GM21367 (cell line): ENCODE data around the gene UBE2O.
"Not testable (repeated sequence)": the region's sequence is repeated elsewhere in the genome, so short reads cannot be mapped to it uniquely, and the experiment has no call there.

Experiments
- ATAC-seq: cut with Tn5 transposase; IDR thresholded peaks from one replicate; pipeline ENCODE4 v1.9.1; 2021; ENCODE audit not compliant: unreplicated experiment

UBE2O gene

GRCh38 chr17:76379646-76380376, 73.1 kb downstream of the UBE2O start:
- ATAC-seq, result no peak

- ATAC-seq, result no peak
Measured at GRCh38 chr17:76379275-76379641, 73.7 kb downstream of the UBE2O start.

- no peak for ATAC-seq
Measured at GRCh38 chr17:76378548-76379274, 74.2 kb downstream of the UBE2O start.

- no peak for ATAC-seq
Measured at GRCh38 chr17:76376318-76377133, 76.4 kb downstream of the UBE2O start.

DNA sequence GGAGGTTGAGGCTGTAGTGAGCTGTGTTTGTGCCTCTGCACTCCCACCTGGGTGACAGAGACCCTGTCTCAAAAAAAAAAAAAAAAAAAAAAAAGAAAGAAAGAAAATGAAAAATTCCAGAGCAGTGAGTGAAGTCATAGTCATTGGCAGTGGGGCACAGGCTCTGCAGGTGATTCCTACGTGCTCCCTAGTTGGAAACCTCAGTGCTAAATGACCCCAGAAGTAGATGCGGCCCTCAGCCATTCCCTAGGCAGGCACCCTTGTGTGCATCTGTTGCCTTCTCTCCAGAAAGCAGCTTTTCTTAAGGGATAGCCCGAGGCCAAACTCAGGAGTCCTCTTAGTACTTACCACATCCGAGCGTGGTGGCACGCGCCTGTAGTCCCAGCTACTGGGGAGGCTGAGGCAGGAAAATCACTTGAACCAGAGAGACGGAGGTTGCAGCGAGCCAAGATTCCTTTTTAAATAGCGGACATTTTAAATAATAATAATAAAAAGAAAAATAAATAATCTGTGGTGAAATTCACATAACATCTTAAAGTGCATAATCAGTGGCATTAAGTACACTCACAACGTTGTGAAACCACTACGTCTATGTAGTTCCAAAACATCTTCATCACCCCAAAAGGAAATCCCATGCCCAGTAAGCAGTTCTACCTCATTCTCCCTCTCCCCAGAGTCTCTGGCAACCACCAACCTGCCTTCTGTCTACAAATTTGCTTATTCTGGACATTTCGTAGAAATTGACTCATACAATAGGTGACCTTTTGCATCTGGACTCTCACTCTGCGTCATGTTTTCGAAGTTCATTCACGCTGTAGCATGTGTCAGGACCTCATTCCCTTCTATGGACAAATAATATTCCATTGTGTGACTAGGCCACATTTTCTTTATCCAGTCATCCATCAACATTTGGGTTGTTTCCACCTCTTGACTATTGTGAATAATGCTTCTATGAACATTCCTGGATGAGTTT, 81.0 kb downstream of the UBE2O start:
- no peak for ATAC-seq

GRCh38 chr17:76370261-76370993, 82.5 kb downstream of the UBE2O start:
- no peak for ATAC-seq

GRCh38 chr17:76369804-76370203, 83.1 kb downstream of the UBE2O start:
- ATAC-seq, result no peak

DNA sequence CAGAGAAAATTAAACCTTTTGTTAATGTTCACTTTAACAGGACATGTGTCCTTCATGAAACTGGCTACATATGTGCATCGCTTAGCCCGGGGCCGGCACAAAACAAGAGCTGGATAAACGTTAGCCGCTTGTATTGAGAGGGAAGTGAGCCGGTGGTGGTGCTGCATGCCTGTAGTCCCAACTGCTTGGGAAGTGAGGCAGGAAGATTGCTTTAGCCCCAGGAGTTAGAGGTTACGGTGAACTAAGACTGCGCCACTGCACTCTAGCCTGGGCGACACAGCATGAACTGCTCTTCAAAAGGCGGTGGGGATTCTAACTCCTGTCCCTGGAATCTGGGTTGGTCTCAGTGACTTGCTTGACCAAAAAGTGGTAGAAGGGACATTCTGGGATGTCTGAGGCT, 83.6 kb downstream of the UBE2O start:
- ATAC-seq, result no peak

DNA sequence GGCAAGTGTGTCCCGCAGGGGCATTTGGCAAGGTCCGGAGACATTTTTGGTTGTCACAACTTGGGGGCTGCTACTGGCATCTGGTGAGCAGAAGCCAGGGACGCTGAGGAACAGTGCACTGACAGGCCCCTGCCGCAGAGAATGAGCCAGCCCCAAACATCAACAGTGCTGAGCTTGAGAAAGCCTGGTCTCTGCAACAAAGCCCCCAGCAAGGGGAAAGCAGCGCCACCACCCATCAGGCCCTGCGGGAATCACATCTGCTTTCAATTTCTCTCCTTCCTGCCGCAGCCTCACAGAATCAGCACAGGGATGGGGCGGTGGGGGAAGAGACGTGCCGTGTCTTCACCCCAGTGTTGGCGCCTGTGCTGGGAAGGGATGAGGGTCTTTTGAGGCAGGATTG, 84.4 kb downstream of the UBE2O start:
- no peak for ATAC-seq

DNA sequence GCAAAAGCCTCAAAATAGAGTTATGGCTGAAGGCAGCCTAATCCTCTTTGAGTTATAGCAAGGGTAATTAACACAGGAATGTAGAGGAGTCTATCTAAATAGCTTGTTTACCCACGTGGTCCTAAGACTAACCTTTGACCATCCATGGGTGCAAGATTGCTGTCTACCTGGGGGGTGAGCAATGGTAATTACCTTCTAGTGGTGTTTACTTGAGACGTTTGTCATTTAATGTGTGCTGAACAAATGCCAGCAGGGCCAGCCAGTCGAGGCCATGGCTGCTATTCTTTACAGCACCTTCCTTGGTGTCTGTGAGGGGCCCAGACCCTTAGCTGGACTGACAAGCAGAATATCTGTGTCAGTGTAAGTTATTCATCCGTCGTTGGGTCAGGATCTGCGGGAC, 85.3 kb downstream of the UBE2O start:
- no peak for ATAC-seq

GRCh38 chr17:76366247-76366646, 86.7 kb downstream of the UBE2O start:
- no peak for ATAC-seq

DNA sequence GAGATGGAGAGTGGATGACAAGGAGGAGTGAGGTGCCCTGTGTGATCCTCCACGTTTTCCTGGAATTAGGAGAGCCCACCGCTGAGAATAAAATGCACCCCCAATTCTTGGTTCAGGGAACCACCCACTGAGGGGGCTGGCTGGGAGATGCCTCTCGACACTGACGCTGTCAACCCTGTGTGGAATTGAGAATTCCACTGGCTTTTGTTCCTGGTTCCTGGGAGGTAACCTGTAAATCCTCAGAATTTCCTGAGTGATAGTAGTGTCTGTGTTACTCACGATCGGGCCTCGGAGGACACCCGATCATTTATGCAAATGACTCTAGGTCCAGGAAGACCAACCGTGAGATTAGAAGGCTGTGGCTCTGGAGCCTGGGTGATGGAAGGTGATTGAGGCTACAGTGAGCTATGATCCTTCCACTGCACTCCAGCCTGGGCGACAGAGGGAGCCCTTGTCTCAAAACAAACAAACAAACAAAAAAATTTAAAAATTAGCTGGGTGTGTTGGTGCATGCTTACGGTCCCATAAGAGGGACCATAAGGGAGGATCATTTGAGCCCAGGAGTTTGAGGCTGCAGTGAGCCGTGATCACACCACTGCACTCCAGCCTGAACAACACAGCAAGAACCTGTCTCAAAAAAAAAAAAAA, 87.6 kb downstream of the UBE2O start:
- ATAC-seq, result no peak

GRCh38 chr17:76363107-76363842, 89.7 kb downstream of the UBE2O start:
- ATAC-seq, result no peak

DNA sequence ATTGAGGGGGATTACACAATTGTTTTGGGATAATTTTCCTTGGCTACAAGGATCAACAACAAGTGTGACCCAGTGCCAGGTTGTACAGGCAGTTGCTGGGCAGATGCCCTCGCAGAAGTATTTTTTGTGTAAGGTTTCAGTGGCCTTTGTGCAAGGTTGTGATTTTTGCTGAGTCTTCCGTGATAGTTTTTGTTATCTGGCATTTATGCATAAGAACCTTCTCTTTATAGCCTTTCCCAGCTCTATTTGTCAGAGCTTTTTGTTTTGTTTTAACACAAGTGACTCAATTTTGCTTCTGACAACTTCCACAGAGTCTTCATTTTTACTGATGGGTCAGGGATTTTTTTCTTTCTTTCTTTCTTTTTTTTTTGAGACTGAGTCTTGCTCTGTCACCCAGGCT, 92.5 kb downstream of the UBE2O start:
- no peak for ATAC-seq

DNA sequence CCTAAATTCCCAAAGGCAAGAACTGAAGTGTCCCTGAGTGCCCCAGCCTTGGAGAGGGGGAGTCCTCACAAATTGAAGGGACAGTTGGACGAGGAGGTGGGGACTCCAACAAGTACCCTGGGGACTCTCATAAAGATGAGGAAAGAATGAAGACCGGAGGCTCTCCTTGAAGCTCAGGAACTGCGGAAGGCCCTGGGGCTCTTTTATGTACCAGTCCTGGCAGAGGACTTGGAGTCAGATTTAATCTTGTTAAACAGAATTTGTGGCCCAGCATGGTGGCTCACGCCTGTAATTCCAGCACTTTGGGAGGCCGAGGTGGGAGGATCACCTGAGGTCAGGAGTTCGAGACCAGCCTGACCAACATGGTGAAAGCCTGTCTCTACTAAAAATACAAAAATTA, 93.2 kb downstream of the UBE2O start:
- ATAC-seq, result not testable (repeated sequence)

DNA sequence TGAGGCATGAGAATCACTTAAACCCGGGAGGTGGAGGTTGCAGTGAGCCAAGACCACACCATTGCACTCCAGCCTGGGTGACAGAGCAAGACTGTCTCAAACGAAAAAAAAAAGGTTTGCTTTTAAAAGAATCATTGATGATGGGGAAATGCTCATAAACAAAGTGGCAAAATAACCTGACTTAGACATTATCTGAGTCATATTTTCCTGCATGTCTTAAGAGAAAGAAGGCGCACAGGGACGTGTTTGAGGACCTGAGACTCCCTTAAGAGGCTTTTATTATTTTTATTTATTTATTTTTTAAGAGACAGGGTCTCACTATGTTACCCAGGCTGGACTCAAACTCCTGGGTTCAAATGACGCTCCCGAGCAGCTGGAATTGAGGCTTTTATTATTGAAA, 93.6 kb downstream of the UBE2O start:
- no peak for ATAC-seq

- no peak for ATAC-seq
Measured at GRCh38 chr17:76357597-76358158, 95.3 kb downstream of the UBE2O start.

GRCh38 chr17:76356803-76357456, 96.0 kb downstream of the UBE2O start:
- ATAC-seq, result no peak
